Left renal cortex interstitium (tissue), 4 donors: ENCODE results near the gene PPP1R3C. TPM values are rescaled to one million over a fixed set of nuclear protein-coding genes. Genes with fewer than 3 reads are reported as not detected.

Experiments used
- polyA plus RNA-seq, 4 donors: library from polyadenylated mRNA; unstranded; fragments of 120-200 nt; gene quantifications; one replicate each; pipeline ENCODE4 v1.2.1, GENCODE V29; 2013; ENCODE audit not compliant: insufficient read length in 4 of 4

The PPP1R3C gene
- polyA plus RNA-seq, 4 donors = 32.4 to 40.4 (median 36.6) TPM

Other genes with a start within 250 kb of the PPP1R3C start
- gene HECTD2, start 222.7 kb downstream of the PPP1R3C start, polyA plus RNA-seq = 10 to 100 TPM; 26.3 to 37.1 (median 29.4) TPM
- gene TNKS2, start 165.4 kb upstream of the PPP1R3C start, polyA plus RNA-seq = 10 to 100 TPM; 53.4 to 63.8 (median 54.4) TPM